ENCODE results near the gene TRPV4.

The TRPV4 gene

DNA sequence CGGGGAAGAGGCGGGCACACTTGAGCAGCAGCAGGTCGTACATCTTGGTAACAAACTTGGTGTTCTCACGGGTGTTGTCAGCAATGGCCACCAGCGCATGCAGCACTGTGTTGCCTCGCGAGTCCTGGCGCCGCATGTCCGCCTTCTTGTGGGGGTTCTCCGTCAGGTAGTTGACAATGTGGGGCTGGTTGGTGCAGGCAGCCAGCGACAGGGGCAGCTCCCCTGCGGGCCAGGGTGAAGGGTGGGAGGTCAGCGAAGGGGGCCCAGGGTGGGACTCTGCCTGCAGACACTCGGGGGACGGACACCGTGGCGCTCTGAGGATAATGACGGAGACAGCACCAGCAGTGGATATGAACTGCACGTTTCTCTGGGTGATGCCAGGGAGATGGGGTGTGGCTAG is 34.5 kb downstream of the TRPV4 start:
- no peak for DNase-seq (ENCODE audit: low read depth)
- TF ChIP-seq, protein P1, sequence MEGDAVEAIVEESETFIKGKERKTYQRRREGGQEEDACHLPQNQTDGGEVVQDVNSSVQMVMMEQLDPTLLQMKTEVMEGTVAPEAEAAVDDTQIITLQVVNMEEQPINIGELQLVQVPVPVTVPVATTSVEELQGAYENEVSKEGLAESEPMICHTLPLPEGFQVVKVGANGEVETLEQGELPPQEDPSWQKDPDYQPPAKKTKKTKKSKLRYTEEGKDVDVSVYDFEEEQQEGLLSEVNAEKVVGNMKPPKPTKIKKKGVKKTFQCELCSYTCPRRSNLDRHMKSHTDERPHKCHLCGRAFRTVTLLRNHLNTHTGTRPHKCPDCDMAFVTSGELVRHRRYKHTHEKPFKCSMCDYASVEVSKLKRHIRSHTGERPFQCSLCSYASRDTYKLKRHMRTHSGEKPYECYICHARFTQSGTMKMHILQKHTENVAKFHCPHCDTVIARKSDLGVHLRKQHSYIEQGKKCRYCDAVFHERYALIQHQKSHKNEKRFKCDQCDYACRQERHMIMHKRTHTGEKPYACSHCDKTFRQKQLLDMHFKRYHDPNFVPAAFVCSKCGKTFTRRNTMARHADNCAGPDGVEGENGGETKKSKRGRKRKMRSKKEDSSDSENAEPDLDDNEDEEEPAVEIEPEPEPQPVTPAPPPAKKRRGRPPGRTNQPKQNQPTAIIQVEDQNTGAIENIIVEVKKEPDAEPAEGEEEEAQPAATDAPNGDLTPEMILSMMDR (IDR thresholded peaks at IDR 0.05; ENCODE audit: control insufficient read depth, extremely low read depth, insufficient read depth), result no peak
- no peak overlapping the region for H3K4me3 ChIP-seq (ENCODE audit: low read depth, low read length)

DNA sequence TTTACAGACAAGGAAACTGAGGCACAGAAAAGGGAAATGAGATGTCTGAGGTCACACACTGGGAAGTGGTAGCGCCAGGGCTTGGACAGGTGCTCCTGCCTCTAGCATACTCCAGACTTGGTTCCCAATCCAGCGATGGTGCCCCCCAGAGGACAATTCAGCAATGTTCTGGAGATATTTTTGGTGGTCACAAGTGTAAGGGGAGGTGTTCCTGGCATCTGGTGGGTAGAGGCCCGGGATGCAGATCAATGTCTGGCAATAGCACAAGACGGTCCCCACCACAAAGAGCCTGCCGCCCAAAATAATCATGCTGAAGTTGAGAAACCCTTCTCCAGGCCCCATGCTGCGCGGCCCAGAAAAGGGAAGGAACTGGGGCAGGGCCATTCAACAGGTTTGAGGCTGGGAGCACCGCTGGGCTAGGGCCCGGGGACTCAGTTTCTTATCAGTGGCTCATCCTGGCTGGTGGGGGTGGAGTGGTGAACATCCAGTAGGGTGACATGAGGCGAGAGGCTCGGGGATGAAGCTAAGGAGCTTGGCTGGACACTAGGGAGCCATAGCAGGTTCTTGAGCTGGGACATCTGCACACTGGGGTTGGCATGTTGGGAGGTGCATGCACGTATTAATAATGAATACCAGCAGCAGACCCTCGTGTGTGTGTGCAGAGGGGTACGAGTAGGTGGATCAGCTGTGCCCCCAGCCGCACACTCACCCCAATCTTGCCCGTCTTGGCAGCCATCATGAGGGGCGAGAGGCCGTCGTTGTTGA is 35.1 kb downstream of the TRPV4 start:
- TF ChIP-seq, protein P1 (IDR thresholded peaks at IDR 0.05; ENCODE audit: control insufficient read depth, extremely low read depth, insufficient read depth), result 0 out of 2 replicates have a peak, but pooled peaks have one; percentile 10
- no peak overlapping the region for H3K4me3 ChIP-seq (ENCODE audit: low read depth, low read length)
- no peak for DNase-seq (ENCODE audit: low read depth)

- no peak overlapping the region for H3K4me3 ChIP-seq (ENCODE audit: low read depth, low read length)
- no peak for DNase-seq (ENCODE audit: low read depth)
- TF ChIP-seq, protein P1 (IDR thresholded peaks at IDR 0.05; ENCODE audit: control insufficient read depth, extremely low read depth, insufficient read depth), result no peak
Measured at GRCh38 chr12:109796057-109796456, 37.1 kb downstream of the TRPV4 start.

DNA sequence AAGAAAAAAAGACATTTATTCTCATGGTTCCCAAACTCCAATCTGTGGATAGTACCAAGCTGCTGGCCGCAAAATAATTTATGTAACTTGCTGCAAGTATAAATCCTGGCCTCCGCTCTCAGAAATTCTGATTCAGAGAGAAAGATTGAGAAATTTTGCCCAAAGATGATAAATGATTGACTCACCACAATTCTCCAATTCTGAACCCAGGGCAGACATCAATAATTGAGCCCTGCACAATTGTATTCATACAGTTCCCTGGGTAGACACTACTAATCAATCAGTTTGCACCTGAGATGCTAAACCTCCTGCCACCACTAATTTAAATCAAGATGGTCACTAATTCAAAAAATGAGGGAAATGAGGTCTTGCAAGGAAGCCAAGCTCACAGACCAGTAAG is 38.2 kb downstream of the TRPV4 start:
- no peak overlapping the region for H3K4me3 ChIP-seq (ENCODE audit: low read depth, low read length)
- DNase-seq (ENCODE audit: low read depth), result no peak
- TF ChIP-seq, protein P1 (IDR thresholded peaks at IDR 0.05; ENCODE audit: control insufficient read depth, extremely low read depth, insufficient read depth), result no peak

- H3K4me3 ChIP-seq (ENCODE audit: low read depth, low read length), result no peak overlapping the region
- TF ChIP-seq, protein P1 (IDR thresholded peaks at IDR 0.05; ENCODE audit: control insufficient read depth, extremely low read depth, insufficient read depth), result no peak; the same call in 1 of the 2 replicates
- no peak for DNase-seq (ENCODE audit: low read depth)
Measured at GRCh38 chr12:109793826-109794501, 39.2 kb downstream of the TRPV4 start.

DNA sequence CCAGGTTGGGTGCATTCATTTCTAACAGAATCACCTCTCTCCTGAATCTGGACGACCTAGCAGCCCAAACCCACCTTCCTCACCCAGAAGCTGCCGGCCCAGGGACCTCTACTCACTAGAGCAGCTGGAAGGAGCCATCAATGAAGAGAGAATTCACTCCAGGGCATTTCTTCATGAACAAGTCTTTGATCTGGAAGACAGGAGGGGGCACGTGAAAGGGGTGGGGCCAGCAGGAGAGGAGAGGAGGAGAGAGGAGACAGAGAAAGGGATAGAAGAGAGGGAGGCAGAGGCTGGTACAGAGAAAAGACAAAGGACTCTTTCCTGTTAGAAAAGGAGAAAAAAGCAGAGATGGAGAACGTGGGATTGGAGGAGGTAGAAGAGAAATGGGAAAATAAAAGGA is 39.8 kb downstream of the TRPV4 start:
- TF ChIP-seq, protein P1 (IDR thresholded peaks at IDR 0.05; ENCODE audit: control insufficient read depth, extremely low read depth, insufficient read depth), result no peak
- H3K4me3 ChIP-seq (ENCODE audit: low read depth, low read length), result no peak overlapping the region
- DNase-seq (ENCODE audit: low read depth), result no peak

Data from LNCaP clone FGC (cell line).